ENCODE results near the gene SLC35B1. TPM values are rescaled to one million over a fixed set of nuclear protein-coding genes. Genes with fewer than 3 reads are reported as not detected.

Gene SLC35B1
- total RNA-seq, 1 experiment from 2014 or later = 52.0 TPM

DNA sequence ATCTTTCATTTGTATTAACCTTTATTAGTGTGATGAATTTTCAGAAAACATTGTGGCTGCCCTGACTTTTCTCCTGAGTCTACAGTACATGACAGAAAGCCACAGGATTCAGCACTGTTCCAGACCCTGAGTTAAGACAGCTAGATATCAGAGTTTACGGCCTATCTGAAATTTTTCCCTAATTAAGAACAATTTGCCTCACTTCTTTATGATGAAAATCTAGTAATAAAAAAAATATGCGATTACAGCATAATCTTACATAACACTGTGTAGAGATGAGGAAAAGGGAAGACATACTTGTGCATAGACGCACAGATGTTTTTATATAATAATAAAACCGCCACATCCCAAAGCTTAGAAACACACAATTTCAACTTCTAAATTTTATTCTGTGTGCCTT is 37.1 kb downstream of the SLC35B1 start:
- no peak for DNase-seq (ENCODE audit: low read depth)

DNA sequence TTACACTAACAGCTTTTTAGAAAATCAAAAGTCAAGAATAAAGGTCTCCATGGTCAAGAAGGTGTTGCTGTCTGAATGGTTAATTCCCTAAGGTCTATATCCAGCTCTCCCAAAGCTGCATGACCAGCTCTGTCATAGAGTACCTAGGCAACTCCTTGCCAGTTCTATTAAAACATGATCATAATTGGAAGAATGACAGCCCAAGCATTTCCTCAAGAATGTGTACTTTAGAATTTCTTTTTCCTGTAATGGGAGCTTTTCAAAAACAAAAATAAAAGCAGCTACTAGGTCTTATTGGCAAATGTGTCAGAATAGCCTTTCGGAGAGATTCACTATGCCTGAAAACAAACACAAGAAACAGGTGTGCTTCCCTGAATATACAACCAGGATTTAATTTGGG is 37.8 kb downstream of the SLC35B1 start:
- DNase-seq (ENCODE audit: low read depth) = no peak

- DNase-seq (ENCODE audit: low read depth) = no peak
These were observed 39.9 kb downstream of the SLC35B1 start for GRCh38 chr17:49667854-49668253.

DNA sequence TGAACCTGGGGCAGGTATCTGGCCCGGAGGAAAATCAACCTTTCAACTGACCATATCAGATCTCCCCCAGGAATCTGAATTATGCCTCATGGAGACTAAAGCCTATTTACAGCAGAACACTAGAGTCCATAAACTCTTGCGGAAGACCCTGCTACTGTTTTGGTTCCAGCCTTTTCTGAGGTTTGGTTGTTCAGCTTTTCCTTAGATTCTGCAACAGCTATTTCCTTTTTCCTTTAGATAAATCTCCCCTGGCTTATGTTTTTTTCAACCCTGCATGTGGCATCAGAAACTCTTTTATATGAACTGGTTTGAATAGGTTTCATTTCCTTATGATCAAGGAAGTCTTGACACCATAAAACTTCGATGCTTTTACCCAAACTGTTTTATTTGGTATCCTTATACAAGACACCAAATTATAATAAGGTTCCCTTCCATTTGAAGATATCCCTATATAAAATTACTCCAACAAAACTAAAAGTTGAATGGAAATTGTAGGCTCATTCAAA is 43.0 kb downstream of the SLC35B1 start:
- DNase-seq (ENCODE audit: low read depth) = no peak

GRCh38 chr17:49659661-49660382 is 47.9 kb downstream of the SLC35B1 start:
- DNase-seq (ENCODE audit: low read depth) = no peak

- no peak for DNase-seq (ENCODE audit: low read depth)
These were observed 51.5 kb downstream of the SLC35B1 start for GRCh38 chr17:49656247-49656646.

Other genes starting within 250 kb of the SLC35B1 start
- 6.4 and 10.1 TPM in 2 replicates for gene NGFR, start 212.7 kb downstream of the SLC35B1 start, total RNA-seq (2014; rRNA removed; shearing (Covaris generic))
- not detected in 2 replicates for gene NXPH3, start 132.1 kb downstream of the SLC35B1 start, total RNA-seq (2014; rRNA removed; shearing (Covaris generic))
- gene SPOP, start 29.9 kb downstream of the SLC35B1 start, total RNA-seq (2014; rRNA removed; shearing (Covaris generic)) = 32.1 and 34.1 TPM in 2 replicates
- gene FAM117A, start 56.2 kb upstream of the SLC35B1 start, total RNA-seq (2014; rRNA removed; shearing (Covaris generic)) = 3.5 and 5.3 TPM in 2 replicates
- 32.6 and 38.1 TPM in 2 replicates for gene KAT7, start 80.7 kb upstream of the SLC35B1 start, total RNA-seq (2014; rRNA removed; shearing (Covaris generic))
- not detected in 2 replicates for gene TAC4, start 140.1 kb upstream of the SLC35B1 start, total RNA-seq (2014; rRNA removed; shearing (Covaris generic))

Measured in RPMI7951 (cell line).